GM12801 (cell line): Measurements from ENCODE around the gene KAT2B.

Experiments
- TF ChIP-seq, protein P1 (sequence below): IDR thresholded peaks from one replicate; pipeline ENCODE4 v1.5.1; 2011; ENCODE audit warnings: control low read depth; ENCODE audit not compliant: insufficient read length; ENCODE audit errors: extremely low read depth

Gene KAT2B

DNA sequence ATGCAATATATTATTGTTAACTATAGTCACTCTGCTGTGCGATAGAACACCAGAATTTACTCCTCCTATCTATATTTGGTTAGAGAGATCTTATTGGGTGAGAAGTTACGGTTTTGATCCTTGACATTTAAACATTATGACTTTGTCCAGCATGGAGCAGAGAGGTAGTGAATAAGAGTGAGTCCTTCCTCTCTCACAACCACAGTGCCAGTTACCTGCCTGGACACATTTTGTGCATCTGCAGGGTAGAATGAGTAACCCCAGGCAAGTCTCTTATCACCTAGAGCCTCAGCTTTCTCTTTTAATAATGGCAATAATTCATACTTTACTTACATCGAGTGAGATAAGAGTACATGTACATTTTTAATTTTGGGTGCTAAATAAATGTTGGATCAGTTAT, 24.1 kb downstream of the KAT2B start:
- TF ChIP-seq, protein P1, sequence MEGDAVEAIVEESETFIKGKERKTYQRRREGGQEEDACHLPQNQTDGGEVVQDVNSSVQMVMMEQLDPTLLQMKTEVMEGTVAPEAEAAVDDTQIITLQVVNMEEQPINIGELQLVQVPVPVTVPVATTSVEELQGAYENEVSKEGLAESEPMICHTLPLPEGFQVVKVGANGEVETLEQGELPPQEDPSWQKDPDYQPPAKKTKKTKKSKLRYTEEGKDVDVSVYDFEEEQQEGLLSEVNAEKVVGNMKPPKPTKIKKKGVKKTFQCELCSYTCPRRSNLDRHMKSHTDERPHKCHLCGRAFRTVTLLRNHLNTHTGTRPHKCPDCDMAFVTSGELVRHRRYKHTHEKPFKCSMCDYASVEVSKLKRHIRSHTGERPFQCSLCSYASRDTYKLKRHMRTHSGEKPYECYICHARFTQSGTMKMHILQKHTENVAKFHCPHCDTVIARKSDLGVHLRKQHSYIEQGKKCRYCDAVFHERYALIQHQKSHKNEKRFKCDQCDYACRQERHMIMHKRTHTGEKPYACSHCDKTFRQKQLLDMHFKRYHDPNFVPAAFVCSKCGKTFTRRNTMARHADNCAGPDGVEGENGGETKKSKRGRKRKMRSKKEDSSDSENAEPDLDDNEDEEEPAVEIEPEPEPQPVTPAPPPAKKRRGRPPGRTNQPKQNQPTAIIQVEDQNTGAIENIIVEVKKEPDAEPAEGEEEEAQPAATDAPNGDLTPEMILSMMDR: no peak

GRCh38 chr3:20064796-20065564, 24.7 kb downstream of the KAT2B start:
- TF ChIP-seq, protein P1: no peak

- TF ChIP-seq, protein P1: no peak
Measured at GRCh38 chr3:20066079-20066478, 25.8 kb downstream of the KAT2B start.

DNA sequence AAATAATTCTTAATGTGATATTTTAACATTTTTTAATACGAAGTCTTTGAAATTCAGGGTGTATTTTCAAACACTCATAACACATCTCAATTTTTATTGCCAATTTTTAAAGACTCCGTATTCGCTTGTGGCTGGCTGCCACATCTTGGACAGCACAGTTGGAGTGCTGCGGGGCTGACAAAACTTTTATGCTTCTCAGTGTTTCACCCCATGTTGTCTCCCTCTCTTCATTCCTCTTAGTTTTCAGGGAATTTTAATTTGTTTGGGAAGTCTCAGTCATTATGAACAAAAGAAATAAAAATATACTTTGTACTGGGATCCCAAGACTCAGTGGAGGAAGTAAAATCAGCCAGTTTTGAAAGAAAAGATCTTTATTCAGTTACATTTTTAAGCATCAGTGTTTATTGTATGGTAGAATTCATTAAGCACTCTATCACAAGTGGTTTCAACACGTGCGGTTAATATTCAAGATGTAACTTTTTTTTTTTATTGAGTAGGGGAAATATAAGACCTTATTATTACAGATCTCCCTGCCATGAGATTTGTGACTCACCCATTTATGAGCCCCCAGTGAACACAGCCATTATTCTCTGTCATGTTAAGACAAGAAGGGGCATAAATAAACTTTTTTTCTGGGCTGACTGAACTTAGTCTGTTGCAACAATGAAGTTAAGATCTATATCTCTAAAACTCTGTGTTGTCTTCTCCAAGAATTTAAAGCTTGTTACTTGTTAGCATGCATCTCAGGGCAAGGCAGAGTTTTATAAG, 26.8 kb downstream of the KAT2B start:
- TF ChIP-seq, protein P1: no peak

DNA sequence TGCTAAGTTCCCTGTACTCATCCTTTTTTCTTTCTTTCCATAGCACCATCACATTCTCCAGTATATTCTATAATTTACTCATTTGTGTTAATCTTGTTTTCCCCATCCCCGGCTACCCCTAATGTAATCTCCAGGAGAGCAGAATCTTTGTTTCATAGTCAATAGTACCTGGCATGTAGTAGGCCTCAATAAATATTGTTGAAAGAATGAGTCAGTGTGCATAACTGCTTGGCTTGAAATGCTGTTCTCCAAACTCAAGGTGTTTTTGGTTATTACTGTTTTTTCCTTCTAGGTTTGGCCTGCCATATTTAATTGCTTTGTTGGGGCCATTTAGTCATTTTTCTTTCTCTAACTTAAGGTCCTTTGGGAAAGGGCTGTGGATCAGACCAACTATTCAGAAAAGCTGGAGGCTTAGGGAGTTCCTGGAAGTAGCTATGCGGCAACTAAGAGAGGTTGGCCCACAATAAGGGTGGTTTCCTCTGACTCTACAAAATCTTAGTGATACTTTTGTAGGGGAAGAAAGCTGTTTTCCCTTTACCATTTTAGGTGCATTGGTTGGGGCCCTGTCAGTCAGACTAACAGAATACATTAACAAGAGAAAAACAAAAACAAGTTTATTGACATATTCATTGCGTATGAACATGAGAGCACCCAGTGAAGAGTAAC, 28.4 kb downstream of the KAT2B start:
- TF ChIP-seq, protein P1: no peak

GRCh38 chr3:20069178-20069532, 28.9 kb downstream of the KAT2B start:
- TF ChIP-seq, protein P1: no peak

GRCh38 chr3:20071175-20071574, 30.9 kb downstream of the KAT2B start:
- TF ChIP-seq, protein P1: no peak
